GM12878 (cell line): ENCODE data around the gene MTFR1L. TPM values are rescaled to one million over a fixed set of nuclear protein-coding genes. Genes with fewer than 3 reads are reported as not detected.

Experiments
- ATAC-seq: fragments of 200-7000 bp; cut with Tn5 transposase; 3 replicates; pipeline ENCODE4 v1.9.1; 2020; ENCODE audit warnings: mild to moderate bottlenecking, moderate library complexity
- BruUV-seq: library from RNA; stranded (reverse); fragments of 400-500 nt; replicated peaks from 2 replicates; lab custom pipeline; 2021; lab: Mats Ljungman, UMichigan
- CTCF ChIA-PET: fragments of 300-600 bp; sonication (Branson Sonifier 250); formaldehyde crosslinking; extraction: SDS; loops from one replicate; lab custom pipeline; 2021; ENCODE audit warnings: inconsistent platforms; lab: Yijun Ruan, JAX
- POLR2A ChIA-PET: fragments of 350-600 bp; formaldehyde crosslinking; extraction: SDS; loops from one replicate; lab custom pipeline; 2021; ENCODE audit warnings: inconsistent platforms; lab: Charles Lee
- RAD21 ChIA-PET: fragments of 300-600 bp; sonication (Branson Sonifier 250); formaldehyde crosslinking; loops from one replicate; lab custom pipeline; 2023; ENCODE audit warnings: antibody characterized with exemption; ENCODE audit not compliant: unreplicated experiment; lab: Charles Lee
- SMC1A ChIA-PET: fragments of 300-600 bp; sonication (Branson Sonifier 250); formaldehyde crosslinking; loops from one replicate; lab custom pipeline; 2023; ENCODE audit not compliant: unreplicated experiment, uncharacterized antibody; lab: Charles Lee
- DNase-seq: peaks from one replicate; pipeline ENCODE4 v3.0.0-alpha.2; 2011; ENCODE audit warnings: low read depth, low spot score
- FAIRE-seq: peaks from 3 replicates; lab custom pipeline; 2011; peaks lifted over from hg19 to GRCh38; lab: Jason Lieb, UNC
- H2AFZ ChIP-seq: 2 replicates; pipeline ENCODE4 v1.6.0; 2011; ENCODE audit warnings: low read depth, low read length, control low read depth; ENCODE audit not compliant: control insufficient read depth
- H3K27ac ChIP-seq: 2 replicates; pipeline ENCODE4 v1.5.1; 2011; ENCODE audit warnings: control low read depth; ENCODE audit not compliant: control insufficient read depth, insufficient read depth
- H3K27me3 ChIP-seq, 2 experiments: replicated peaks in 1 of 2; 2 replicates each; pipeline versions ENCODE4 v1.6.0 to v1.6.1; 2011; ENCODE audit warnings: low read length in 1 of 2; ENCODE audit not compliant: control insufficient read depth in 2 of 2, insufficient read depth in 2 of 2
- H3K36me3 ChIP-seq, 2 experiments: 2 replicates each; pipeline ENCODE4 v1.5.1; 2011; ENCODE audit warnings: low read length in 1 of 2; ENCODE audit not compliant: control insufficient read depth in 2 of 2, insufficient read depth in 2 of 2
- H3K4me1 ChIP-seq: 2 replicates; pipeline ENCODE4 v1.6.1; 2011; ENCODE audit warnings: mild to moderate bottlenecking, low read length, moderate library complexity, mixed read lengths; ENCODE audit not compliant: control insufficient read depth, insufficient read depth
- H3K4me2 ChIP-seq: 2 replicates; pipeline ENCODE4 v1.6.0; 2011; ENCODE audit warnings: control low read depth; ENCODE audit not compliant: control insufficient read depth, insufficient read depth
- H3K4me3 ChIP-seq: fragments of 200-600 bp; sonication (generic); 2 replicates; pipeline ENCODE4 v1.5.1; 2016
- H3K79me2 ChIP-seq: 2 replicates; pipeline ENCODE4 v1.6.0; 2011; ENCODE audit warnings: low read length; ENCODE audit not compliant: control insufficient read depth, insufficient read depth
- H3K9ac ChIP-seq: 2 replicates; pipeline ENCODE4 v1.8.0; 2011; ENCODE audit warnings: low read length, control low read depth, mixed read lengths; ENCODE audit not compliant: control insufficient read depth, insufficient read depth
- H3K9me3 ChIP-seq: replicated peaks from 3 replicates; pipeline ENCODE4 v1.5.1; 2011; ENCODE audit warnings: mild to moderate bottlenecking, low read length; ENCODE audit not compliant: control insufficient read depth, insufficient read depth
- H4K20me1 ChIP-seq: 2 replicates; pipeline ENCODE4 v1.6.0; 2011; ENCODE audit not compliant: control insufficient read depth, insufficient read depth
- CBX5 ChIP-seq: sonication (generic); IDR thresholded peaks from 2 replicates; pipeline ENCODE4 v1.6.1; 2016; ENCODE audit warnings: low read depth, moderate library complexity, mild to moderate bottlenecking, inconsistent platforms
- CHD2 ChIP-seq: IDR thresholded peaks from 2 replicates; pipeline ENCODE4 v1.6.1; 2011; ENCODE audit warnings: low read depth, low read length, improper control_type of control experiment, borderline replicate concordance
- CREB1 ChIP-seq: IDR thresholded peaks from 2 replicates; pipeline ENCODE4 v1.6.1; 2012; ENCODE audit warnings: low read depth, mild to moderate bottlenecking, inconsistent platforms
- CUX1 ChIP-seq: IDR thresholded peaks from 2 replicates; pipeline ENCODE4 v1.6.1; 2012; ENCODE audit warnings: improper control_type of control experiment, low read depth, low read length; ENCODE audit not compliant: insufficient replicate concordance
- IKZF2 ChIP-seq, 2 experiments: fragments of 450-650 bp; IDR thresholded peaks; 2 replicates each; pipeline ENCODE4 v1.6.1; 2017; ENCODE audit warnings: mild to moderate bottlenecking in 2 of 2, moderate library complexity in 2 of 2
- KLF5 ChIP-seq: fragments of 450-650 bp; IDR thresholded peaks from 2 replicates; pipeline ENCODE4 v1.6.1; 2014; ENCODE audit warnings: mild to moderate bottlenecking; ENCODE audit not compliant: partially characterized antibody
- LARP7 ChIP-seq: fragments of 450-650 bp; IDR thresholded peaks from 2 replicates; pipeline ENCODE4 v1.6.1; 2017; ENCODE audit warnings: mild to moderate bottlenecking
- MYC ChIP-seq: IDR thresholded peaks from 2 replicates; pipeline ENCODE4 v1.6.1; 2011; ENCODE audit warnings: mild to moderate bottlenecking, low read length, moderate library complexity, inconsistent platforms; ENCODE audit not compliant: insufficient read depth, insufficient replicate concordance, insufficient read length, severe bottlenecking
- RUNX3 ChIP-seq: IDR thresholded peaks from 2 replicates; pipeline ENCODE4 v1.6.1; 2012; ENCODE audit warnings: low read length, inconsistent platforms
- SIX5 ChIP-seq: IDR thresholded peaks from 2 replicates; pipeline ENCODE4 v1.6.1; 2011; ENCODE audit warnings: mild to moderate bottlenecking, low read depth, low read length, moderate library complexity; ENCODE audit not compliant: severe bottlenecking
- SMC3 ChIP-seq: IDR thresholded peaks from 2 replicates; pipeline ENCODE4 v1.6.1; 2011; ENCODE audit warnings: low read length, improper control_type of control experiment, borderline replicate concordance
- TARDBP ChIP-seq: IDR thresholded peaks from 2 replicates; pipeline ENCODE4 v1.6.1; 2016; ENCODE audit warnings: borderline replicate concordance
- USF2 ChIP-seq: IDR thresholded peaks from 2 replicates; pipeline ENCODE4 v1.6.1; 2011; ENCODE audit warnings: low read depth, low read length, improper control_type of control experiment, borderline replicate concordance
- ZBED1 ChIP-seq: IDR thresholded peaks from 2 replicates; pipeline ENCODE4 v1.6.1; 2016; ENCODE audit warnings: borderline replicate concordance
- ZNF274 ChIP-seq: IDR thresholded peaks from one replicate; pipeline ENCODE4 v1.8.0; 2011; ENCODE audit not compliant: insufficient read length, insufficient read depth
- ZZZ3 ChIP-seq: IDR thresholded peaks from 2 replicates; pipeline ENCODE4 v1.6.1; 2011; ENCODE audit warnings: low read depth; ENCODE audit not compliant: control insufficient read depth, insufficient read length
- WGBS: methylation state at CpG from one replicate; pipeline ENCODE4 v1.1.6; 2016; ENCODE audit warnings: low lambda C conversion rate; ENCODE audit not compliant: insufficient replicate concordance, insufficient coverage; ENCODE audit errors: missing lambda C conversion rate; 5-methylcytosine and 5-hydroxymethylcytosine counted together
- in situ Hi-C: fragments of 300-500 bp; cut with MboI; formaldehyde crosslinking; loops from 9 replicates; pipeline ENCODE4 v1.14.3; 2018; ENCODE audit warnings: mixed read lengths
- intact Hi-C: fragments of 100-400 bp; cut with micrococcal nuclease; formaldehyde crosslinking; loops from one replicate; pipeline ENCODE4 v1.14.2; 2022; ENCODE audit not compliant: unreplicated experiment
- polyA plus RNA-seq, 11 experiments: library from polyadenylated mRNA; depleted of rRNA in 4 of 11; unstranded in 6 of 11; stranded (reverse) in 5 of 11; fragments of >200 nt; fragmentation: Nextera tagmentation in 4 of 11; fragmentation: Illumina TruSeq in 1 of 11; extraction: Ambion mirVana in 4 of 11; extraction: Trizol in 1 of 11; gene quantifications; 1 replicate in 1 of 11; 2 replicates in 10 of 11; pipeline versions ENCODE4 v1.2.1 to v1.2.3, GENCODE V29; 2011 to 2016; ENCODE audit warnings: inconsistent platforms in 2 of 11, missing spikeins in 2 of 11, low read depth in 1 of 11
- total RNA-seq, 4 experiments: library from RNA; depleted of rRNA in 3 of 4; stranded (reverse); fragments of >200 nt in 3 of 4; fragmentation: Illumina TruSeq in 1 of 4; extraction: Trizol in 1 of 4; gene quantifications; 2 replicates each; pipeline versions ENCODE4 v1.2.1 to v1.2.3, GENCODE V29; 2013 to 2021

MTFR1L gene
- total and polyA plus RNA-seq, 10 of the 15 experiments (the other 5 are each of a cell fraction or from before 2014, with no cell fraction given), result 16.9 to 44.2 (median 30.3) TPM

GRCh38 chr1:25813071-25813733, 6.6 kb upstream of the MTFR1L start:
- peaks cover 7% of the 10 kb centered on the region for H3K4me1 ChIP-seq
- H3K4me3 ChIP-seq, result no peak overlapping the region
- no peak overlapping the region for H3K27ac ChIP-seq
- no peak overlapping the region for H3K9ac ChIP-seq
- H3K36me3 ChIP-seq, result no peaks in the 10 kb centered on the region
- in situ Hi-C loops (loop anchor here (5.0 to 25.0 kb wide), 2 partner anchors 401 to 576 kb away; partner anchors contain the start of gene RHCE), intact Hi-C loops (loop anchor here (5.0 kb wide), 1 partner anchor 291 kb away; no protein-coding TSS in a partner anchor)
- DNase-seq (no peak), FAIRE-seq (no peak), ATAC-seq (no peak)
- no peaks in the 10 kb centered on the region for H3K79me2 ChIP-seq
- WGBS, result 61% methylated on average over 11 of the region's 11 CpGs
- SMC1A ChIA-PET, result interaction anchor here (1.6 kb wide), 1 partner anchor 82 kb away, joined by 4 read pairs; no protein-coding TSS in a partner anchor
- RAD21 ChIA-PET, result no interaction called here
- BruUV-seq, result no TSS peak
- no peaks in the 10 kb centered on the region for H4K20me1 ChIP-seq
- H3K9me3 ChIP-seq, result no peaks in the 10 kb centered on the region
- no peak overlapping the region for H3K4me2 ChIP-seq
- H2AFZ ChIP-seq, result no peak overlapping the region
- POLR2A ChIA-PET, result no interaction called here
- CTCF ChIA-PET, result interaction anchor here (0.9 to 8.1 kb wide), 6 partner anchors 14 to 311 kb away, joined by 3 to 63 read pairs (median 4); partner anchors contain the start of genes PAFAH2 and SELENON
- no peaks in the 10 kb centered on the region for H3K27me3 ChIP-seq
- TF ChIP-seq CBX5 (no peak), SIX5 (no peak), CREB1 (no peak), ZZZ3 (no peak), IKZF2 (IDR thresholded peaks at IDR 0.05) (no peak), SMC3 (no peak), CHD2 (no peak), TARDBP (no peak), LARP7 (no peak), MYC (no peak), USF2 (no peak), CUX1 (no peak), ZBED1 (no peak), KLF5 (no peak), ZNF274 (no peak), RUNX3 (no peak)
